NCI-H2081 treated with DMSO at 0.1 percent for 48 hours (cell line): ENCODE measurements around the gene NFIA.
"Not testable (repeated sequence)": the region's sequence is repeated elsewhere in the genome, so short reads cannot be mapped to it uniquely, and the experiment has no call there.

ENCODE experiments used
- DNase-seq: peaks from one replicate; lab custom pipeline; 2025; lab: John Stamatoyannopoulos, UW

Gene NFIA

DNA sequence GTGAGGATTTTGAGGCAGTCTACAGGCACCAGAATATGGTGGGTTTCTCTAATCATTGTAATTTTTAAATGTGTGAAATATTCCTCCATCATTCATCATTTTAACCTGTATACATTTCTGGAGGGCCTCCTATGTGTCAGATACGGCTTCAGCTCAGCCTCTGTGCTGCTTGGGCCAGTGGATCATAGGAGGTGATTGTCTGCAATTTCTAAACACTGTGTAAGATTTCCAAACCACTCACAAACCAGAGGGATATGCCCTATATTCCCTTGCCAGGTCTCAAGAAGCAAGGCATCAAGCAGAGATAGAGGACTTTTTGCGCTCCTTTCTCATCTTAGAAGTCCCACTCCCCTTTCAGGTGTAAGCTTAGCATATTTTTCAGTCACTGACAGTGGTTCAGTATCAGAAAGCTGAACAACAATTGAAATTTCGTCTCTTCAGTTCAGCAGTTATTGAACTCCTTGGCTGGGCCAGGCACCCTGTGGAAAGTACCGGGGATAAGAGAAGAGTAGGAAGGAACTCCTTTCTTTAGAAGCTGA, 190.9 kb downstream of the NFIA start:
- no peak for DNase-seq

DNA sequence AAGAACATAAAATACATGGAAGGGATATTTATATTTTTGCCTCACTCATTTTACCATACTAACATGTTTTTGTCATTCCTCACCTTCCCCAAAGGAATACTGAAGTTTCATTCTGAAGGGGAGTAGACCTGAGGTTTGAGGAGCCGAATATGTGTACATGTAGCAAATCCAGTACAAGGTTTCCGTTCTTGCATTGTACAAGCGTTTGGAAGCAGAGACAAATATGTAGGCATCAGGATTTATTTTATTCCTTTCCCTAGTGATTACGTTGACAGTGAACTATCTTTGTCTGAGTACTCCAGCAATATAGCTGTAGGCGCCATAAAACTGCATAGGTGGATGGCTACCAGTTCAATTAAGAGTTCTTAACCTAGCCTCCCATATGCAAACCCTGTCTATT, 191.5 kb downstream of the NFIA start:
- DNase-seq: no peak

DNA sequence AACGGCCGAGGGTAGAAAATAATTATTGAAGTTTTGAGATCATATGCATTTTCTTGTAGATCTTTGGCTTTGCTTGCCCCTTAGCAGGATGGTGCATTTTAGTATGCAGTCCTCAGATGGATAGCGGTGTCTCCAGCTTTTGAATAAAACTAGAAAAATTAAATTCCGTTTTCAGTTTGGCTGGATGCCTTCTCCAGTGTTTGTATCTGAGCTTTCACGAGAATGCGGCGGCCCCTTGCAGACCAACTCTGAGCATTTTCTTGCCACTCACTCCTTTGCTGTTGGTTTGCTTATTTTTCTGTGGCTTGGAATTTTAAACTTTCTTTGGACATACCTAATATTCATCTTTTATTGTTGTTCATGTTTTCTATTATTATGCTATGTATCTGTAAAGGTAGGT, 192.6 kb downstream of the NFIA start:
- DNase-seq: no peak

DNA sequence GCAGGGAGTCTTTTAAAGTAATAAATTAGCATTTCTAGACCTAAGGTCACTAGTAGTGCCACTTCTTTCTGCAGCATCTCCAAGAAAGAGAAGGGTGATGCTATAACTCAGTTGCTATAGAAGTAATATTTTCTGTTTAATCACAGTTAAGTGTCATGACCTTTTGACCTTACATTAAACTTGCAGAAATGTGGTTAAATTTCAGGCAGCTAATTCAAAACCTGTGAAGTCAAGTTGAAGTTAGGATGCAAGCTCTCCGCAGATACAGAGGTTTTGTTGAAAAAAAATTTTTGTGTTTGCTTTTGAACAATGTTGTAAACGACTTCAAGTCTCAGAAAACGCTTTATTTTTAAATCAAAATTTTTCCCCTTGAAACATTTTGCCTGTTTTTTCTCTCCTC, 193.9 kb downstream of the NFIA start:
- no peak for DNase-seq

DNA sequence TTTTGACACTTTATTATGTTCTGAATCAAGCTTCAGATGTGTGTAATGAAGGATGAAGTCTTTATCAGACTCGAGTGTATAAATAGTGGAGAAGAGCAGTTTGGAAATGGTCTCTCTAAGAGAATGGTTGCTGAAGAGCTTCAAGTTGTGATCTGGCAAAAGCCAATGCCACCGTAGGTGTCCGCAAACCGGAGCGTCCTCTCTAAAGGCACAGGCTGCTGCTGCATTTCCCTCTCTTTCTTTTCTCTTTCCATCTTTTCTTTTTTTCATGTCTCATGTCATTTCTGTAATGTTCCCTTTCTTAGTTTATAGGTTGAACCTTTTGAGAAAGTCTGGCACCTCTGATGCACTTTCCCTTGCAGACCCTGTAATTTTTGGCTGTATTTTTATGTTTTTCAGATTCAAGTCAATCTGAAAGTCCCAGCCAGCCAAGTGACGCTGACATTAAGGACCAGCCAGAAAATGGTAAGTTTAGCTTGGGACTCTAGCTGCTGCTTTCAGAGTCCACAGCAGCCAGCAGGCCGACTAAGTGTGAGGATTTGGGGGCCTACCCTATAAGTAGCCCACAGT, 194.8 kb downstream of the NFIA start:
- DNase-seq: no peak

DNA sequence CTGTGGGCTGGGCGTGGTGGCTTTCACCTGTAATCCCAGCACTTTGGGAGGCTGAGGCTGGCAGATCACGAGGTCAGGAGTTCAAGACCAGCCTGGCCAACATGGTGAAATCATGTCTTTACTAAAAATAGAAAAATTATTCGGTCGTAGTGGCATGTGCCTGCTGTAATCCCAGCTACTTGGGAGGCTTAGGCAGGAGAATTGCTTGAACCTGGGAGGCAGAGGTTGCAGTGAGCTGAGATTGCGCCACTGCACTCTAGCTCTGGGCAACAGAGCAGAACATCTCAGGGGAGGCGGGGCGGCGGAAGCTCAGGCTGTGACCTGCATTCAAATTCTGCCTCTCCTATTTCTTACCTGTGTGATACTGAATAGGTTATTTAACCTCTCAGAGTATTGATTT, 196.1 kb downstream of the NFIA start:
- not testable (repeated sequence) for DNase-seq

DNA sequence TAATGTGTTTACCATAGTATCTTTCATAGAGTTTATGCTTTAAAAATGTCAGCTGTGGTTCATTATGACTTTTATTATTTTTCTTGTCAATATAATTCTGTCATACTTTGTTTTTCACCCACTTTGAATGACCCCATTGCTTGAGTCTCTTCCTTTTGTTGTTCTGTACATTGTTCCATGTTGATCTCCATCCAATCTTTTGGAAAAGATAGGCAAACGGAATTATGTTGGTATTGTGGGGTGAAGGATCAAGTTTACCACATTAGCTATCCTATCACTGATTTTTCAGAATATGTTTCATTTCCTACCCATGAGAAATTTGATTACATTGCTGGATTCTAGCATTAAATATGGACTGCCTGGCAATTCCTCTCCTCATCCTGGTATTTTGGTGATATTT, 196.6 kb downstream of the NFIA start:
- no peak for DNase-seq

DNA sequence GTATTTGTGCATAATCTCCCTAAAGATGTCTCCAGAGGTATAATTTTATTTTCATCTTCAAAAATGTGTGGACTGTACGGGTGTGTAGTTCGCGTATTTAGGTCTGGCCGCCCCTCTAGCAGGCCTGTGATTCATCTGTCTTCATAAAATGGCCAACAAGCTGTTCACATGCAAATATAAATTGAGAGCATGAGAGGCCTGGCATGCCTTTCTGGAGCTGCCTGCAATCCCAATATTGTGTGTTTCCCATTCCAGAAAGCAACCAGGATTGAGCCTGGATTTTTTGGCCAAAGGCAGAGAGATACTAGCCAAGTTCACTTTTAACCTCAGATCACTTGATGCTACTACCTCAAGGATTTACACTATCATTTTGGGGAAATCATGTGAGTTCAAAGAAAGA, 197.2 kb downstream of the NFIA start:
- DNase-seq: no peak

DNA sequence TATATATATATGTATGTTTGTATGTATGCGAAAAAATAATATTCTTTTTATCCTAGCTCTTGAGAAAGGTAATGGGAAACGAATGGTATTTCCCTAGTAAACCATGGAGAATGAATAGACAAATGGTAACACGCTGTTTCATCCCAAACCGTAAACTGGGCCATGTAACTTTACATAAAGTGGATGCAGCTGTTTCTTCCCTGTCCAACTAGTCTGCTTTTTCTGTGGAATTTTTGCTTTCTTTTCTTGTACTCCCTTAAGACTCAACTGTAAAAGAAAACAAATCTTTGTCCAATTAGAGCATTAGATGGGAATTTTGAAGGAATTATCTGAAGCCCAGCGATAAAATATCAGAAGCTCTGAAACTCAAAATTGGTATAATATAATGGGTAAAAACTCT, 198.1 kb downstream of the NFIA start:
- DNase-seq: no peak

DNA sequence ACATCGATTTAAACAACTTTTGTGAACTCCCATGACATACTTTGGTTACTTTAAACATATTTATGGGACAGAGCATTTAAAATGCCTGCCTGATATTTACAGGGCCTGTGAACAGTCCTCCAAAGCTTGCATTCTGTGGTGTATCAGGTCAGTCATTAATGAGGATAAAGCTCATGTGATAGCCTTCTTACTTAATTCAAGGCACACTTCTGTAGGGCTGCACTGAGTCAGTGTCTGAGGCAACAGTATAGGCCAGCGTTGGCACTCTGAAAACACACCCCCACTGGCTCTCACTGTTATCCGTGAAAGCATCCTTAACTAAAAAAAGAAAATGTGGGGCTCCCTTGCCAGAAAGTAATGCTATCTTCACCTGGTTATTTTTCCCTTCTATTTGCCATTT, 200.0 kb downstream of the NFIA start:
- DNase-seq: no peak

DNA sequence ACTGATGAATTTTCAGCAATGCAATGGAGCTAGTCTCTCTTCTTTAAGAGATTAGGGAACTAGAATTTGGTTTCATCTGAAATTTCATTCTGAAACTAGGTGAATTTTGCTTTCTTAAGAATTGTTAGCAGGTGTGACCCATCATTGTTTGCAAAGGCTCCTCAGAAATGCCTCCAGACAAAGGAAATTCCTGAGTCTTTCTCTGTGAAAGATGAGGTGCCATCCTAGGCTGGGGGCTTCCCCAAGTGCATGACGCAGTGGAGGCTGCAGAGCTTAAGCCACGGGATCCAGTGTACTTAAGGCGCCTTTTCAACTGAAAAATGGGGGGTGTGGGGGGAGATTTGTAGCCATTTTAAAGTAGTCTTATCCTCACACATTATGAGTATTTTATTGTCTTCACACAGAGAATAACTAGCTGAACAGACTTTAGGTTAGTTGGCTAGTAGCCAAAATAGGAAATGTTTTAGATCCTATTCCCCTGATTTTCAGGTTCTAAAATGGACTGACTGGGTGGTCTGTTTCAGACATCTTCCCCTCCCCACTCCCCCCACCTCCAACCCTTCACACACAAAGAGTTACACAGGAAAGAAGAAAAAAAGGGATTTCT, 202.0 kb downstream of the NFIA start:
- no peak for DNase-seq

DNA sequence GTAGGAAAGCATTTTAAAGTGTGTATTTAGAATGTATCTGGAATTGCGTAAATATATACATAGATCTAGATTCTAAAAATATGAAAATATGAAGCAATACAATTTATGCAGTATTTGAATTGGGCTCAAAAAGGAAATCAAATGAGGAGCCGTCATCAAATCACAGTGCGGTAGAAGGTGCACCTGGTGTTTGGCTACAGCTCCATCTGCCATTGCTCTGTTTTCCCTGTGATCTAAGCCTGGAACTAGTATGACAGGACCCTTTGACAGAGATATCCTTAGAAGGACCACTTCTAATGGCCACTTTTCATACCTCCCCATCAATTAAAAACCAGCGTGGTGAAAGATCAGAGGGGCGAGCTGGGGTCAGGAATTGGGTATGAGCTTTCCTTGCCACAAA, 202.6 kb downstream of the NFIA start:
- DNase-seq: no peak

DNA sequence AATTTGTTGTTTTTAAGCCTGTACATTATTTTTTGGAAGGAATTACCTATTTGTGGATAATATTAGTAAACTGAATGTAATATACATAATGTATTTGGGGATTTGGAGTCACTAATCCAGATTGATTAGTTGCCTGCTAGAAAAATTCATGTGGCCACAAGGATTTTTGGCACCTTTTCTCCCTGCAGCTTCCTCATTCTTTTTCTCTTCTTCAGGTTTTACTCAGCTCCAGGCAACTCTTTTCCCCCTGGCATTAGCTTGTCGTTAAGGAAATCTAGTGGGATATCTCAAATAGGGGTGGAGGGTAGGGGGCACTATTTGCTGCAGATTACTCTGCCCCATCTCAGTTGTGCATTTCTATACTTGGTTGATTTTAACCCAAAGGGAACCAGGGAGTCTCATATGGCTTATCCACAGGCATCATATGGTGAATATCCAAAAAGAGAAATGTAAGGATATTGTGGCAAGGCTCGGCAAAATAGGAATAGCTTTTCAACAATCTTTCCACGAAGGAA, 203.1 kb downstream of the NFIA start:
- DNase-seq: no peak

DNA sequence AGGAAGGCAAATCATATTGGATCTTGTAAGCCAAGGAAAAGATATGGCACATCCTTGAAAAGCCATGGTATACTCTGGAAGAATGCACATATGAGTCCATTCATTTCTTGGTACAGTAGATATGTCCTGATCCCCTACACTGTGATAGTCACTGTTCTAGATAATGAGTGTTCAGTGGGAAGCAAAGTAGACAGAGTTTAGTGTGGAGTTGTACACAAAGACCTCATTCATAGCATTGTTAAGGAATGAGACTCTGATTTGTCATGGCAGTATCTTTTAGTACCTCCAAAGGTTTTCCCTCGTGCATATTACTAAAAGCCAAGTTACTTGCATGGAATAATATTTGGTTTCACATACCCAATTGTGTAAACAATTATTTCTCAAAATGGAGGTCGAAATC, 204.7 kb downstream of the NFIA start:
- no peak for DNase-seq

DNA sequence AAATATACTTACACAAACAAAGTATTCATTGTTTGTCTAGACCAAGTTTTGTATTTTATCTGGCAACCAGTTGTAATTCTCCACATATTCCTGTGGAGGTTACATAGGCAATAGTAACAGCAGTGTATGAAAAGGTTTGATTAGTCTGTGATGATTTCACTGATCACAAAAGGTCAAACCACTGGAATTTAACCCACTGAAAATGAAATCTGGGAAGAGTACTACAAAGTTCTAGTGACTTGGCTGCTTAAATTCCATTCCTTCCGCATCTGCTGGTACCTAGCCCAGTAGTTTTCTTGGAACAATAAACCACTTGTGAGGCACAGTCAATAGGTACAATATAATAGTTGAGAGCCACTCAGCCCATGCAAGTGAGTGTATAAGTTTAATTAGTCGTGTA, 205.4 kb downstream of the NFIA start:
- no peak for DNase-seq

DNA sequence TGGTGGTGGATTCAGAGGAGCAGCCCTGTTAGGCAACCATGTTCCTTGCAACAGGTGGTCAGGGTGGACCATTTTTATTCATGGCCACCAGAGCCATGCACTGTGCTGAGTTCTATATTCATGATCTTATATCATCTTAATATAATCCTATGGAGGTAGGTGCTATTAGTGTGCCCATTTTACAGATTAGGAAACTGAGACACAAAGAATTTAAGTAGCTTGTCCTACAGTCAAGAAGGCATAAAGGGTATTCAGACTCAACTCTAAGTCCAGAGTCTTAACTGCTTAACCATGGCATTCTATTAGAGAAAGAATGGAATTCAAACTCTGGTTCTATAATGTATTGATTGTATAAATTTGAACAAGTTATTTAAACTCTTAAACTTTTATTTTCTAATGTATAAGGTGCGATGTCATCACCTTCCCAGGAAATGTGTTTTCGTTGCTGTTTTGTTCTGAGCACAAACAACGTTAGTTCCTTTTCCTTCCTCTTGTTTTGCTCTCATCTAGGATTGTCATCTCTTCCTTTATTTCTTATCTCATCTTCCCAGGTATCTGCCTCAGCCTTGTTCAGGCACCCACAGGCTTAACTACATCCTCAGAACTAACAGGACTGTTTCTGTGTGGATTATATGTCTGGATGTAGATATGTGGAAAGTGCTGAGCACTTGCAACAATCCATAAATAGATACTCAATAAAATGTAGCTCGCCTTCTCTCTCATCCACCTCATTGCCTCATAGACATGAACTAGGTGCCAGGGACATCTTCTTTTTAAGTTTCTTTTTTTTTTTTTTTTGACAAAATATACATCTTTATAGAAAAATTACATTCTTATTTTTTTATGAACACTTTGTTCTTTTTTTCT, 207.1 kb downstream of the NFIA start:
- no peak for DNase-seq

DNA sequence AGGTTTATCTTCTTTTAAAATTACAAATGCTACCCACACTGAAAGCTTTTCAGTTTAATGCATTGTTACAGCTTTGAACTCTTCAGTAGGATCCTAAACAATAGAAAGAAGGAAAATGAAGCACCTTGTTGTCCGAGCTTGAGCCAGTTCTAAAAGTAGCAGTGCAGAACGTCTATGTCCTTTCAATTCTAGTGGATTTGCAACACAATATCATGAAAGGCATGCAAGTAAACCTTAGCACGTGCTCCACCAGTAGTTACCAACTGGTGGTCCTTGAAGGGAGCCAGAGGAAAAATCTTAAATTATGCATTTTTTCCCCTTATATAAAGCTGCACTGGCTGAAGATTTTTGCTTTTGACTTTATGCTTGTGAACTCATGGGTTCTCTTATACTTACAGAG, 208.2 kb downstream of the NFIA start:
- DNase-seq: no peak

DNA sequence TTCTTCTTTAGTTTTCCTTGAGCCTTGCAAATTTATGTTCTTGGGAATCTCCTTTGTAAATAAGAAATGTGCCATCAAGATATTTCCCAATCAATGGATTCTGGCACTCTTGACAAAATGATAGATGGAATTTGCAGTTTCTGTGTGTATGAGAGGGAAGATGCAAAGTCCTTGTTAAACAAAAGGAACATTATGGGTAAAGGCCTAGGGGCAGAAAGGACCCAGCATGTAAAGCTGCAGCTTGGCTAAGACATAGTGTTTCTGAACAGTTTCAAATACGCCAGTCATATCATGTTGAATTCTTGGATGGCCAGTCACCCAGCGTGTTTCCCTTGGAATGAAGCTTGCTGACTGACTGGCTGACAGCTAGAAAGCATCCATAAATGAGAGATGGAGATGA, 210.8 kb downstream of the NFIA start:
- no peak for DNase-seq

DNA sequence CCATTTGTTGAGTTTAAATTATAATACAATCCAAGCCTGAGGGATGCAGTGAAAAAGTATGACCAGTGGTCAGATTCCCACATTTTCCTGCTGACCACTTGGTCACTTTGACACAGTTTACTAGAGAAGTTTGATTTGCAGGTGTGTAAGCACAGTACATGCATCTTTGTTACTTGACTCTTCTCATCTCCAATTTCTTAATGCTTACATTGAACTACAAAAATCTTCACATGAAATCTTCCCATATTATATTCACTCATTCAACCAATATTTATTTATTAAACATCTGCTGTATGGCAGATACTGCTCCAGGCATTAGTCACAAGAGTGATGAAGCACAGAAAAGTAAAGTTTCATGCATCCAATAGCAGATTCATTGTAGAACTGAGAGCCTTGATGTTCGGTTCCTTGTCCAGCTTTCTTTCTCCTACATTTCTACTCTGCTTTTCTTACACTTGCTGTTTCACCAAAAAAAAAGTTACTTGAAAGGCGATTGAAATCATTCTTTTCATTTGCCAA, 211.7 kb downstream of the NFIA start:
- DNase-seq: no peak

DNA sequence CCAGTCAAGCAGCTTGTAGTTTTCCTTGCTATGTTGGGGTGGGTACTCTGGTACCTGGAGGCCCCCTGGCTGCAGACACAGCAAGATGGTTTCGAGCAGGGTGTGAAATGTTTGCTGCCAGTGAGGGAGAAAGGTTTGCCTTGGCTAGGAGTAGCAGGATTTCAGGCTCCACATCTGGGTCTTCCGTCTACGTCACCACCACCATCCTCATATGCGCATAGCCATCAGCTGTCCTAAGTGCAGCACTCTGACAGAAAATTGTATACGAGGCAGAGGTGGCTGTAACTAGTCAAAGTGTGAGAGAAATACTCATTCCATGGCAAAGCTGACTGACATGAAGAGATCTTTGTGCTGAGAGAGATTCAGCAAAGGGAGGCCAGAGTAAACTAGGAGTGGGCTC, 212.6 kb downstream of the NFIA start:
- DNase-seq: no peak

DNA sequence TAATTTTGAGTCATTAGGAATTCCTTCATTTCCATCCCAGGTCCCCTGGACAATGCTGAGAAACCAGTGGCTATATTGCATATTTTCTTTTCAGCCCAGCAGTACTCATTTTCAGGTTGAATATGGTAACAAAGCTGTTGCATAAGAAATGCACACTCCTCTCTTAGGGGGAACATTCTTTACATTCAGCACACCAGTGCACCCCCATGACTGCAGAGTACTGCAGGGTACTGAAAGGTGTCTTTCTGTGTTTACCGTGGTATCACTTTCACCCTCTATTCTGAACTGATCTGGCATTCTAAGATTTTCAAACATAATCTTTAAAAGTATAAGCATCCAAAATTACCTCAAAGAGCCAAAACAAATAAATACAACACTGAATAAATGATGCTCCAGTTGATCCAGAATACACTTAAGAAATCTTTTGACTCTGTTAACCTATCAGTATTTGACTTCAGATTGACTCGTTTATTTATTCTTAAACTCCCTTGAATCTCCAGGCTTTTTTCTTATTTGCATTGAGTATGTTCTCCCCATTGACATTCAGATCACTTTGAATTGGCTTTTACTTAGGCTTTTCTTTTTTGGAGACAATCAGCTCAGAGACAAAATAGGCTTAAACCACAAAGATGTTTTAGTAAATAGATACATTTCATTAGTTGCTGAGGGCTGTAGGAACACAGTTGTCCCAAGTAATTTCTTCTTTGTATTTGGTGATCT, 213.6 kb downstream of the NFIA start:
- DNase-seq: no peak

DNA sequence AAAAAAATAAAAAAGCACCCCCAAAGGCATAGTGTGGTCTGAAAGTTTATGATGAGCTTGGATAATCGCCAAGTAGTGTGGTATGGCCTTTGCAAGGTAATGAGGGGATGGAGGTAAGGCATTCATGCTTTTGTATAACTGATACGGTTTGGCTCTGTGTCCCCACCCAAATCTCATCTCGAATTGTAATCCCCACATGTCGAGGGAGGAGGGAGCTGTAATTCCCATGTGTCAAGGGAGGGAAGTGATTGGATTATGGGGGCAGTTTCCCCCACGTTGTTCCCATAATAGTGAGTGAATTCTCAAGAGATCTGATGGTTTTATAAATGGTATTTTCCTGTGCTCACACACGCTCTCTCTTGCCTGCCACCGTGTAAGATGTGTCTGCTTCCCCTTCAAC, 215.5 kb downstream of the NFIA start:
- DNase-seq: no peak
